Measurements from ENCODE around the gene EXOC4. TPM values are rescaled to one million over a fixed set of nuclear protein-coding genes. Genes with fewer than 3 reads are reported as not detected.
"Not testable (repeated sequence)": the region's sequence is repeated elsewhere in the genome, so short reads cannot be mapped to it uniquely, and the experiment has no call there.

The EXOC4 gene
- total RNA-seq, 4 donors from 2014 or later: 52.4 to 82.2 (median 67.0) TPM

- intact Hi-C loops (cut with DNase I; ENCODE audit: low total_unique reads): no loop called here
- 75 to 88% methylated on average over 2 of the region's 2 CpGs for WGBS, 2 donors
- no peak for DNase-seq (ENCODE audit: low spot score in 2 of 2)
- H3K4me3 ChIP-seq (ENCODE audit: low read depth, poor library complexity, severe bottlenecking): no peak overlapping the region
- TF ChIP-seq CTCF (IDR thresholded peaks at IDR 0.05): no peak
- no peak for TF ChIP-seq POLR2A (IDR thresholded peaks at IDR 0.05)
Observed at GRCh38 chr7:133642907-133643306, 390.0 kb downstream of the EXOC4 start.

- intact Hi-C loops (cut with DNase I; ENCODE audit: low total_unique reads); H3K4me3 ChIP-seq (ENCODE audit: low read depth, poor library complexity, severe bottlenecking); DNase-seq (ENCODE audit: low spot score in 2 of 2): not testable (repeated sequence)
- WGBS, 2 donors: 88 to 97% methylated on average over 5 of the region's 5 CpGs
Observed at GRCh38 chr7:133643652-133644051, 390.8 kb downstream of the EXOC4 start.

GRCh38 chr7:133645884-133646391 is 393.1 kb downstream of the EXOC4 start:
- TF ChIP-seq CTCF (IDR thresholded peaks at IDR 0.05) (no peak), POLR2A (IDR thresholded peaks at IDR 0.05) (no peak)
- intact Hi-C loops (cut with DNase I; ENCODE audit: low total_unique reads): no loop called here
- WGBS, 2 donors: 23 to 27% methylated on average over 2 of the region's 2 CpGs
- no peak for DNase-seq (ENCODE audit: low spot score in 2 of 2)
- H3K4me3 ChIP-seq (ENCODE audit: low read depth, poor library complexity, severe bottlenecking): no peak overlapping the region

GRCh38 chr7:133646472-133647315 is 393.8 kb downstream of the EXOC4 start:
- WGBS, 2 donors: 92 to 94% methylated on average over 7 of the region's 7 CpGs
- DNase-seq (ENCODE audit: low spot score in 2 of 2): no peak
- no peak for TF ChIP-seq CTCF (IDR thresholded peaks at IDR 0.05)
- TF ChIP-seq POLR2A (IDR thresholded peaks at IDR 0.05): no peak
- no peak overlapping the region for H3K4me3 ChIP-seq (ENCODE audit: low read depth, poor library complexity, severe bottlenecking)
- intact Hi-C loops (cut with DNase I; ENCODE audit: low total_unique reads): no loop called here

- 88 to 95% methylated on average over 1 of the region's 1 CpG for WGBS, 2 donors
Observed at GRCh38 chr7:133649593-133649992, 396.7 kb downstream of the EXOC4 start.

More at GRCh38 chr7:133649593-133649992, 396.7 kb downstream of the EXOC4 start:
- H3K4me3 ChIP-seq (ENCODE audit: low read depth, poor library complexity, severe bottlenecking): no peak overlapping the region
- TF ChIP-seq POLR2A (IDR thresholded peaks at IDR 0.05): no peak
- TF ChIP-seq CTCF (IDR thresholded peaks at IDR 0.05): no peak
- intact Hi-C loops (cut with DNase I; ENCODE audit: low total_unique reads): no loop called here
- no peak for DNase-seq (ENCODE audit: low spot score in 2 of 2)

All from lower leg skin (tissue), 4 donors.